Endothelial cell (in vitro differentiated cells): ENCODE data around the gene ACY1. TPM values are rescaled to one million over a fixed set of nuclear protein-coding genes. Genes with fewer than 3 reads are reported as not detected.

Source experiments
- DNase-seq: peaks from one replicate; pipeline ENCODE4 v3.0.0; 2021; ENCODE audit warnings: low spot score
- H3K27ac Mint-ChIP-seq: one replicate; pipeline ENCODE4 v1.8.0; 2021; ENCODE audit warnings: mixed read lengths, inconsistent platforms; ENCODE audit not compliant: unreplicated experiment
- H3K27me3 Mint-ChIP-seq: one replicate; pipeline ENCODE4 v1.8.0; 2021; ENCODE audit warnings: mild to moderate bottlenecking, moderate library complexity, mixed read lengths, inconsistent platforms; ENCODE audit not compliant: unreplicated experiment
- H3K36me3 Mint-ChIP-seq: one replicate; pipeline ENCODE4 v1.8.0; 2021; ENCODE audit warnings: mild to moderate bottlenecking, low read depth, mixed read lengths, inconsistent platforms; ENCODE audit not compliant: unreplicated experiment
- H3K4me1 Mint-ChIP-seq: one replicate; pipeline ENCODE4 v1.8.0; 2021; ENCODE audit warnings: mild to moderate bottlenecking, mixed read lengths, inconsistent platforms; ENCODE audit not compliant: unreplicated experiment
- H3K4me3 Mint-ChIP-seq: one replicate; pipeline ENCODE4 v1.8.0; 2021; ENCODE audit warnings: mild to moderate bottlenecking, mixed read lengths, inconsistent platforms; ENCODE audit not compliant: unreplicated experiment
- H3K9me3 Mint-ChIP-seq: one replicate; pipeline ENCODE4 v1.8.0; 2021; ENCODE audit warnings: mixed read lengths, inconsistent platforms; ENCODE audit not compliant: unreplicated experiment
- total RNA-seq: library from RNA; stranded (reverse); fragmentation: NEBNext Ultra II Directional; extraction: Animal tissue kit (Norgen Biotek cat#: 25700); gene quantifications from one replicate; pipeline ENCODE4 v1.2.1, GENCODE V29; 2021; ENCODE audit not compliant: unreplicated experiment
- TF ChIP-seq, protein P1 (sequence below): fragments of 200-600 bp; sonication (generic); IDR thresholded peaks from one replicate; pipeline ENCODE4 v1.5.0; 2021; ENCODE audit warnings: antibody characterized with exemption; ENCODE audit not compliant: unreplicated experiment

Gene ACY1
- total RNA-seq, 1 donor from 2014 or later: 19.8 TPM

DNA sequence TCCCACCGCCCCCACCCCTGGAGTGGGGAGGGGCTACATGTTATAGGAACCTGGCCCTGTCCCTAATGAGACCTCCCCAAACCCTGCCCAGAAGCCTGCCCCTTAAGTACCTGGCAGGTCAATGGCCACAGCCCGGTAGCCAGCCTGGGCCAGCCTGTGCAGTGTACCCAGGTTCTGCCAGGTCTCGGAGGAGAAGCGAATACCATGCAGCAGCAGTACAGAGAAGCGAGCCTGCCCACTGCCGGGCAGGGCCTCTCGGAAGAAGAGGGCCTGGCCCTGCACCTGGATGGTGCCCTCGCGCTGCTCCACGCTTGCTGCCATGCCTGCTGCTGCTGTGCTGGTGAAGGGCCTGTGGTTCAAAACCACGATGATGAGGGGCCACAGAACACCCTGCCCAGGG, 12.0 kb upstream of the ACY1 start:
- no peak for DNase-seq
- peaks cover 9% of the 10 kb centered on the region for H3K27me3 Mint-ChIP-seq
- H3K9me3 Mint-ChIP-seq: no peaks in the 10 kb centered on the region
- H3K27ac Mint-ChIP-seq: no peak overlapping the region
- TF ChIP-seq, protein P1, sequence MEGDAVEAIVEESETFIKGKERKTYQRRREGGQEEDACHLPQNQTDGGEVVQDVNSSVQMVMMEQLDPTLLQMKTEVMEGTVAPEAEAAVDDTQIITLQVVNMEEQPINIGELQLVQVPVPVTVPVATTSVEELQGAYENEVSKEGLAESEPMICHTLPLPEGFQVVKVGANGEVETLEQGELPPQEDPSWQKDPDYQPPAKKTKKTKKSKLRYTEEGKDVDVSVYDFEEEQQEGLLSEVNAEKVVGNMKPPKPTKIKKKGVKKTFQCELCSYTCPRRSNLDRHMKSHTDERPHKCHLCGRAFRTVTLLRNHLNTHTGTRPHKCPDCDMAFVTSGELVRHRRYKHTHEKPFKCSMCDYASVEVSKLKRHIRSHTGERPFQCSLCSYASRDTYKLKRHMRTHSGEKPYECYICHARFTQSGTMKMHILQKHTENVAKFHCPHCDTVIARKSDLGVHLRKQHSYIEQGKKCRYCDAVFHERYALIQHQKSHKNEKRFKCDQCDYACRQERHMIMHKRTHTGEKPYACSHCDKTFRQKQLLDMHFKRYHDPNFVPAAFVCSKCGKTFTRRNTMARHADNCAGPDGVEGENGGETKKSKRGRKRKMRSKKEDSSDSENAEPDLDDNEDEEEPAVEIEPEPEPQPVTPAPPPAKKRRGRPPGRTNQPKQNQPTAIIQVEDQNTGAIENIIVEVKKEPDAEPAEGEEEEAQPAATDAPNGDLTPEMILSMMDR: no peak
- H3K4me3 Mint-ChIP-seq: no peak overlapping the region
- peaks cover 23% of the 10 kb centered on the region for H3K4me1 Mint-ChIP-seq
- H3K36me3 Mint-ChIP-seq: peaks cover 3% of the 10 kb centered on the region

DNA sequence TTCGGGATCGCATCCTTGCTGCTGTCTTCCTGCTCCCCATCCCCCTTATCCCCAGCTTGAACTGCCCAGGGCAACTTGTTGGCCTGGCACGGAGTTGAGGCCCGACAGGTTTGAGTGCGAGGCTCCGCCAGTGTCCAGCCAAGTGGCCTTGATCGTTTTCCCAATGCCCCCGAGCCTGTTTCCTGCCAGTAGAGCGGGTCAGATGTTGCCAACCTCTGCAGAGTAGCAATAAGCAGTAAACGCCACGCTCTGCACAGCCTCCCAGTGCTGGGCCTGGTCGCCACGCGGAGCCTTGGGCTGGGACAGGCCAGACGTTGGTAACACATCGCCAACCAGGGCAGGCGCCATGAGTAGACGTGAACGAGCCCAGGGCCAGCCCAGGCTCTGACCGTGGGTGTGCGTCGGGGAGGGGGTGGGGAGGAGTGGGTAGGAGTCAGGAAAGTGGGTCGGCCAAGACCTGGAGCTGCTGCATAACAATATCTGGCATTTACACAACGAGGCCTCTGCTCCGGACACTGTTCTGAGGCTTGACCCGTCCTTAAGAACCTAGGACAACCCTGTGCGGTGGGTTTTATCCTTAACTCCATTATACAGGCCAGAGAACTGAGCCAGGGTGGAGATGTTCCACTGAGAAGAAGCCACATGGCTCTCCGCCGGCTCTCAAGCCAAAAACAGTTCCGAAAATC, 8.9 kb upstream of the ACY1 start:
- DNase-seq: no peak
- no peaks in the 10 kb centered on the region for H3K36me3 Mint-ChIP-seq
- H3K9me3 Mint-ChIP-seq: no peaks in the 10 kb centered on the region
- TF ChIP-seq, protein P1: peak; percentile 10
- peak overlapping the region; percentile 24 for H3K27ac Mint-ChIP-seq
- peak overlapping the region; percentile 73 for H3K4me3 Mint-ChIP-seq
- peaks cover 6% of the 10 kb centered on the region for H3K27me3 Mint-ChIP-seq
- H3K4me1 Mint-ChIP-seq: peaks cover 22% of the 10 kb centered on the region

DNA sequence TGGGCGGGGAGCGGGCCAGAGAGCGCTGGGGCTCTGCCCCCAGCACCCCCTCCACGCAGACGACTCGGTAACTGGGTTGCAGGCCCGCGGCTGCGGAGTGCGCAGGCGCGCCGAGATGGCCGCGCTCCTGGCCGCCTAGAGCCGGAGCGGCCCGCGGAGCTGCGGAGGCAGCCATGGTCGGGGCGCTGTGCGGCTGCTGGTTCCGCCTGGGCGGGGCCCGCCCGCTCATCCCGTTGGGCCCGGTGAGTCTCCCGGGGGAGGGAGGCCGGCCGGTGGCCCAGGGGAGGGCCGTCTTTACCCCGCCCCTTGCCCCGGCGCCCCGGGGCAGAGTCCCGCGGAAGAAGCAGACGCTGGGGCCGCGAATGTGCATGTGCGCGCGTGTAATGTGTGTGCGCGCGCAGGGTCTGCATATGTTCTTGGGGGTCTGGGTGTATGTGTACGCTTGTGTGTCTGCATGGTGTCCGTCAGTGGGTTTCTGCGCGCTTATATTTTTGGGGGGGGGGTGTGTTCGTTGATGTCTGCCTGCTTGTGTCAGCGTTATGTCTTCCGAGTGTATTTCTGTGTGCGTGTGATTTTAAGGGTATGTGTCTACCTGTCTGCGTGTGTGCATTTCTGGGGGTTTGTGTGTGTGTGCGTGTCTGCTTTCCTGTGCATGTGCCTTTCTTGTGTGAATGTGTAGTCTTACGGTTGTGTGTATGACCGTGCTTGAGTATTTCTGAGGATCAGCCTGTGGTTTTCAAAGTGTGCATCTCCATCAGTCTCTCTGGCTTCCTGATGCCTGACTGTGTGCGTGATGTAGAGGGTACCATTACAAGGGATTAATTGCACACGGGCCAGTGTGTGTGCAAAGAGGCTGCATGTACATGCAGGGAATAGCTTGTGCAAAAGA, 8.1 kb upstream of the ACY1 start, which contains the start of gene ABHD14A:
TSS of gene ABHD14A (plus strand) at position 102 of the 889 bp plus-strand sequence. CDS start at position 174, 72 bp downstream.
- Mint-ChIP-seq H3K9me3 (no peaks in the 10 kb centered on the region), H3K36me3 (no peaks in the 10 kb centered on the region), H3K4me3 (peak within 1 kb of the TSS; percentile 87), H3K4me1 (peaks cover 22% of the 10 kb centered on the region), H3K27ac (peak within 1 kb of the TSS; percentile 24), H3K27me3 (peaks cover 5% of the 10 kb centered on the region)
- DNase-seq: peak; percentile 64
- TF ChIP-seq, protein P1: no peak

DNA sequence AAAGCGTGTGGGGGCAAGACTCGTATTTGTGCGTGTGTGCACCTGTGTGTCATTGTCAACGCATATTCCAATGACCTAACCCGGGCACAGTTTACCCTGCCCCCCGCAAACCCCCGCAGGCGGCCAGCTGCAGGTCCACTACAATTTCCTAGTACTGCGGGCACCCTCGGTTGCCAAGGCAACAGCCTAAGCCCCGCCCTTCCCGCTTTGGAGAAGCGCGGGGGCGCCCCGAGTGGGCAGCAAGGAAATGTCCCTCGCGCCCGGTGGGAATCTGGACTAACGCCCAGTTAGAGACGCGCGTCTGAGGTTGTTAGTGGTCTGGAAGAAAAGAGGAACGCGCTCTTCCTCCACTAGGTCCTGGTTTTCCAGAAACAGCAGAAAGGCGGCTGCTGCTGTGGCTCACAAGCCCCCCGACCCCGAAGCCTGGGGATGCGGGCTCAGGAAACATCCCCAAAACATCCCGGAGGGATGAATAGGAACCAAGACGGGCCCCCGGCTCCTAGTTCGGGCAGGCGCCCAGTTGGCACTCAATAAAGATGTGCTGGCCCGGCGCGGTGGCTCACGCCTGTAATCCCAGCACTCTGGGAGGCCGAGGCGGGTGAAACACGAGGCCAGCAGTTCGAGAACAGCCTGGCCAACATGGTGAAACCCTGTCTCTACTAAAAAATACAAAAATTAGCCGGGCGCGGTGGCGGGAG, 7.3 kb upstream of the ACY1 start:
- Mint-ChIP-seq H3K36me3 (no peaks in the 10 kb centered on the region), H3K4me3 (peak overlapping the region; percentile 87), H3K27me3 (peaks cover 4% of the 10 kb centered on the region), H3K27ac (no peak overlapping the region), H3K4me1 (peaks cover 22% of the 10 kb centered on the region), H3K9me3 (no peaks in the 10 kb centered on the region)
- TF ChIP-seq, protein P1: no peak
- DNase-seq: peak; percentile 64
